GM23338 (cell line): ENCODE data around the gene PPP1CC. TPM values are rescaled to one million over a fixed set of nuclear protein-coding genes. Genes with fewer than 3 reads are reported as not detected.

Experiments used
- ATAC-seq: fragments of 200-7000 bp; cut with Tn5 transposase; 3 replicates; pipeline ENCODE4 v1.9.1; 2020
- DNase-seq: peaks from one replicate; pipeline ENCODE4 v3.0.0-alpha.2; 2015; ENCODE audit warnings: low spot score
- H2AFZ ChIP-seq: fragments of 200-600 bp; sonication (generic); 2 replicates; pipeline ENCODE4 v1.8.0; 2016; ENCODE audit warnings: antibody characterized with exemption, mild to moderate bottlenecking, moderate library complexity
- H3F3A ChIP-seq: fragments of 200-600 bp; sonication (generic); replicated peaks from 2 replicates; pipeline ENCODE4 v1.8.0; 2017; ENCODE audit warnings: antibody characterized with exemption, mixed run types, low read depth
- H3K27ac ChIP-seq: fragments of 200-600 bp; sonication (generic); 2 replicates; pipeline ENCODE4 v1.6.1; 2016; ENCODE audit warnings: low read depth
- H3K27me3 ChIP-seq: fragments of 200-600 bp; sonication (generic); 2 replicates; pipeline ENCODE4 v1.8.0; 2016; ENCODE audit warnings: mild to moderate bottlenecking, mixed run types, moderate library complexity; ENCODE audit not compliant: insufficient read depth
- H3K36me3 ChIP-seq: fragments of 200-600 bp; sonication (generic); 2 replicates; pipeline ENCODE4 v1.8.0; 2016; ENCODE audit warnings: mild to moderate bottlenecking; ENCODE audit not compliant: insufficient read depth
- H3K4me1 ChIP-seq: fragments of 200-600 bp; sonication (generic); 2 replicates; pipeline ENCODE4 v1.8.0; 2016; ENCODE audit warnings: mild to moderate bottlenecking, moderate library complexity; ENCODE audit not compliant: insufficient read depth
- H3K4me2 ChIP-seq: fragments of 200-600 bp; sonication (generic); 2 replicates; pipeline ENCODE4 v1.7.1; 2017; ENCODE audit warnings: mixed run types
- H3K4me3 ChIP-seq: fragments of 200-600 bp; sonication (generic); 2 replicates; pipeline ENCODE4 v1.6.1; 2016; ENCODE audit warnings: mixed run types
- H3K79me2 ChIP-seq: fragments of 200-600 bp; sonication (generic); replicated peaks from 2 replicates; pipeline ENCODE4 v1.8.0; 2017; ENCODE audit warnings: mild to moderate bottlenecking; ENCODE audit not compliant: insufficient read depth
- H3K9me2 ChIP-seq: fragments of 200-600 bp; sonication (generic); 2 replicates; pipeline ENCODE4 v1.8.0; 2017; ENCODE audit not compliant: insufficient read depth
- H4K20me1 ChIP-seq: fragments of 200-600 bp; sonication (generic); replicated peaks from 2 replicates; pipeline ENCODE4 v1.8.0; 2017; ENCODE audit warnings: mild to moderate bottlenecking; ENCODE audit not compliant: insufficient read depth
- H3K27ac Mint-ChIP-seq: 2 replicates; pipeline ENCODE4 v1.8.0; 2020; ENCODE audit warnings: inconsistent platforms, mild to moderate bottlenecking, moderate library complexity, mixed read lengths
- H3K27me3 Mint-ChIP-seq: 3 replicates; pipeline ENCODE4 v1.8.0; 2022; ENCODE audit warnings: low read depth, mild to moderate bottlenecking, moderate library complexity, mixed read lengths, inconsistent platforms; ENCODE audit not compliant: insufficient read depth, poor library complexity
- H3K36me3 Mint-ChIP-seq: 3 replicates; pipeline ENCODE4 v1.8.0; 2021; ENCODE audit warnings: low read depth, mild to moderate bottlenecking, inconsistent platforms, moderate library complexity, mixed read lengths
- H3K4me1 Mint-ChIP-seq: 3 replicates; pipeline ENCODE4 v1.8.0; 2020; ENCODE audit warnings: mild to moderate bottlenecking, inconsistent platforms, mixed read lengths
- H3K4me3 Mint-ChIP-seq: 3 replicates; pipeline ENCODE4 v1.8.0; 2021; ENCODE audit warnings: moderate library complexity, mild to moderate bottlenecking, inconsistent platforms, mixed read lengths
- H3K9me3 Mint-ChIP-seq: 3 replicates; pipeline ENCODE4 v1.8.0; 2020; ENCODE audit warnings: moderate library complexity, mild to moderate bottlenecking, inconsistent platforms, mixed read lengths
- CREB1 ChIP-seq: fragments of 250-450 bp; sonication (Bioruptor Pico); IDR thresholded peaks from 2 replicates; pipeline ENCODE4 v1.5.0; 2020; ENCODE audit warnings: low read depth, mild to moderate bottlenecking, moderate library complexity
- CTCF ChIP-seq, 2 experiments: fragments of 200-600 bp in 1 of 2; sonication (generic) in 1 of 2; conservative IDR thresholded peaks; 2 replicates each; pipeline versions ENCODE4 v1.5.1 to v1.6.1; 2016 to 2017; ENCODE audit warnings: antibody characterized with exemption in 2 of 2, low read depth in 2 of 2, mild to moderate bottlenecking in 2 of 2, moderate library complexity in 1 of 2
- EZH2 ChIP-seq: fragments of 200-600 bp; sonication (generic); IDR thresholded peaks from one replicate; pipeline ENCODE4 v1.8.0; 2017; ENCODE audit warnings: antibody characterized with exemption, mild to moderate bottlenecking, low read depth; ENCODE audit not compliant: unreplicated experiment
- EZH2phosphoT487 ChIP-seq: fragments of 200-600 bp; sonication (generic); IDR thresholded peaks from one replicate; pipeline ENCODE4 v1.8.1; 2018; ENCODE audit warnings: antibody characterized with exemption; ENCODE audit not compliant: unreplicated experiment
- JUNB ChIP-seq: IDR thresholded peaks from one replicate; pipeline ENCODE4 v1.6.1; 2016; ENCODE audit warnings: antibody characterized with exemption; ENCODE audit not compliant: unreplicated experiment
- REST ChIP-seq: IDR thresholded peaks from one replicate; pipeline ENCODE4 v1.6.1; 2018; ENCODE audit warnings: antibody characterized with exemption; ENCODE audit not compliant: unreplicated experiment
- STAT1 ChIP-seq: IDR thresholded peaks from one replicate; pipeline ENCODE4 v1.6.1; 2016; ENCODE audit warnings: antibody characterized with exemption; ENCODE audit not compliant: unreplicated experiment
- ZNF114 ChIP-seq: fragments of 250-450 bp; sonication (Bioruptor Pico); IDR thresholded peaks from 2 replicates; pipeline ENCODE4 v1.5.0; 2020; ENCODE audit warnings: mild to moderate bottlenecking, moderate library complexity
- ZNF331 ChIP-seq: fragments of 250-450 bp; sonication (Bioruptor Pico); IDR thresholded peaks from 2 replicates; pipeline ENCODE4 v1.5.0; 2020; ENCODE audit warnings: low read depth, mild to moderate bottlenecking, moderate library complexity
- polyA plus RNA-seq: library from polyadenylated mRNA; unstranded; fragments of >200 nt; fragmentation: Nextera tagmentation; extraction: Ambion mirVana; gene quantifications from 2 replicates; pipeline ENCODE4 v1.2.1, GENCODE V29; 2016
- total RNA-seq: library from RNA; depleted of rRNA; stranded (reverse); fragments of >200 nt; shearing (Covaris generic); gene quantifications from 2 replicates; pipeline ENCODE4 v1.2.3, GENCODE V29; 2014
- TF ChIP-seq, protein P1 (sequence below): fragments of 250-450 bp; sonication (Bioruptor Pico); IDR thresholded peaks from 2 replicates; pipeline ENCODE4 v1.5.0; 2020; ENCODE audit warnings: mild to moderate bottlenecking, moderate library complexity

Gene PPP1CC
- total and polyA plus RNA-seq, 2 experiments from 2014 or later: 276 to 501 TPM

DNA sequence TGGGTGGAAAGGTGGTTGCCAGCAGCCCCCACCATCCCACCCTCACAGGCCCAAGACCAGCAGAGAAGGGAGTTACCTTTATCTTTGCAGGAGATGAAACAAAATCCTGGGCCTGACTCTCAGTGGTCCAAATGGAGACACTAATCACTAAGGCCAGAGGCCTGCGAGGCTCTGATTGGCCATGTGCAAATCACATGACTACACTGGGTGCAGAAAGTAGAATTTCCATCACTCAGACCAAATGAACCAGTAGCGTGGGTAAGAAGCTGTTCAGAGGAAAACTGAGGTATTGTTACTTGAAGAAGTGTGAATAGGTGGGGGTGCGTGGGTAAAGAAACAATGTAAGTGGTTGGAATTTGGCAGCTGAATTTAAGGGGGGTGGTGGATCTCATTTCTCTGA is 20.2 kb upstream of the PPP1CC start:
- H3K4me3 ChIP-seq: no peak overlapping the region
- no peak overlapping the region for H3K27ac ChIP-seq
- Mint-ChIP-seq H3K4me1 (no peaks in the 10 kb centered on the region), H3K4me3 (no peak overlapping the region), H3K9me3 (no peaks in the 10 kb centered on the region; the same call in 2 of the 3 replicates), H3K27ac (no peak overlapping the region), H3K27me3 (peaks cover 4% of the 10 kb centered on the region), H3K36me3 (no peaks in the 10 kb centered on the region)
- H2AFZ ChIP-seq: peak overlapping the region; percentile 93
- H3F3A ChIP-seq: no peaks in the 10 kb centered on the region
- H4K20me1 ChIP-seq: no peaks in the 10 kb centered on the region
- no peaks in the 10 kb centered on the region for H3K27me3 ChIP-seq
- no peaks in the 10 kb centered on the region for H3K9me2 ChIP-seq
- H3K36me3 ChIP-seq: no peaks in the 10 kb centered on the region; the same call in 1 of the 2 replicates
- TF ChIP-seq REST: no peak
- TF ChIP-seq EZH2phosphoT487: no peak
- TF ChIP-seq EZH2: no peak
- no peak for TF ChIP-seq CREB1
- no peak for TF ChIP-seq CTCF (conservative IDR thresholded peaks at IDR 0.05; ENCODE audit: low read depth in 2 of 2)
- TF ChIP-seq ZNF114 (CRISPR knock-in tag): no peak
- no peak for TF ChIP-seq ZNF331 (CRISPR knock-in tag)
- TF ChIP-seq, protein P1, sequence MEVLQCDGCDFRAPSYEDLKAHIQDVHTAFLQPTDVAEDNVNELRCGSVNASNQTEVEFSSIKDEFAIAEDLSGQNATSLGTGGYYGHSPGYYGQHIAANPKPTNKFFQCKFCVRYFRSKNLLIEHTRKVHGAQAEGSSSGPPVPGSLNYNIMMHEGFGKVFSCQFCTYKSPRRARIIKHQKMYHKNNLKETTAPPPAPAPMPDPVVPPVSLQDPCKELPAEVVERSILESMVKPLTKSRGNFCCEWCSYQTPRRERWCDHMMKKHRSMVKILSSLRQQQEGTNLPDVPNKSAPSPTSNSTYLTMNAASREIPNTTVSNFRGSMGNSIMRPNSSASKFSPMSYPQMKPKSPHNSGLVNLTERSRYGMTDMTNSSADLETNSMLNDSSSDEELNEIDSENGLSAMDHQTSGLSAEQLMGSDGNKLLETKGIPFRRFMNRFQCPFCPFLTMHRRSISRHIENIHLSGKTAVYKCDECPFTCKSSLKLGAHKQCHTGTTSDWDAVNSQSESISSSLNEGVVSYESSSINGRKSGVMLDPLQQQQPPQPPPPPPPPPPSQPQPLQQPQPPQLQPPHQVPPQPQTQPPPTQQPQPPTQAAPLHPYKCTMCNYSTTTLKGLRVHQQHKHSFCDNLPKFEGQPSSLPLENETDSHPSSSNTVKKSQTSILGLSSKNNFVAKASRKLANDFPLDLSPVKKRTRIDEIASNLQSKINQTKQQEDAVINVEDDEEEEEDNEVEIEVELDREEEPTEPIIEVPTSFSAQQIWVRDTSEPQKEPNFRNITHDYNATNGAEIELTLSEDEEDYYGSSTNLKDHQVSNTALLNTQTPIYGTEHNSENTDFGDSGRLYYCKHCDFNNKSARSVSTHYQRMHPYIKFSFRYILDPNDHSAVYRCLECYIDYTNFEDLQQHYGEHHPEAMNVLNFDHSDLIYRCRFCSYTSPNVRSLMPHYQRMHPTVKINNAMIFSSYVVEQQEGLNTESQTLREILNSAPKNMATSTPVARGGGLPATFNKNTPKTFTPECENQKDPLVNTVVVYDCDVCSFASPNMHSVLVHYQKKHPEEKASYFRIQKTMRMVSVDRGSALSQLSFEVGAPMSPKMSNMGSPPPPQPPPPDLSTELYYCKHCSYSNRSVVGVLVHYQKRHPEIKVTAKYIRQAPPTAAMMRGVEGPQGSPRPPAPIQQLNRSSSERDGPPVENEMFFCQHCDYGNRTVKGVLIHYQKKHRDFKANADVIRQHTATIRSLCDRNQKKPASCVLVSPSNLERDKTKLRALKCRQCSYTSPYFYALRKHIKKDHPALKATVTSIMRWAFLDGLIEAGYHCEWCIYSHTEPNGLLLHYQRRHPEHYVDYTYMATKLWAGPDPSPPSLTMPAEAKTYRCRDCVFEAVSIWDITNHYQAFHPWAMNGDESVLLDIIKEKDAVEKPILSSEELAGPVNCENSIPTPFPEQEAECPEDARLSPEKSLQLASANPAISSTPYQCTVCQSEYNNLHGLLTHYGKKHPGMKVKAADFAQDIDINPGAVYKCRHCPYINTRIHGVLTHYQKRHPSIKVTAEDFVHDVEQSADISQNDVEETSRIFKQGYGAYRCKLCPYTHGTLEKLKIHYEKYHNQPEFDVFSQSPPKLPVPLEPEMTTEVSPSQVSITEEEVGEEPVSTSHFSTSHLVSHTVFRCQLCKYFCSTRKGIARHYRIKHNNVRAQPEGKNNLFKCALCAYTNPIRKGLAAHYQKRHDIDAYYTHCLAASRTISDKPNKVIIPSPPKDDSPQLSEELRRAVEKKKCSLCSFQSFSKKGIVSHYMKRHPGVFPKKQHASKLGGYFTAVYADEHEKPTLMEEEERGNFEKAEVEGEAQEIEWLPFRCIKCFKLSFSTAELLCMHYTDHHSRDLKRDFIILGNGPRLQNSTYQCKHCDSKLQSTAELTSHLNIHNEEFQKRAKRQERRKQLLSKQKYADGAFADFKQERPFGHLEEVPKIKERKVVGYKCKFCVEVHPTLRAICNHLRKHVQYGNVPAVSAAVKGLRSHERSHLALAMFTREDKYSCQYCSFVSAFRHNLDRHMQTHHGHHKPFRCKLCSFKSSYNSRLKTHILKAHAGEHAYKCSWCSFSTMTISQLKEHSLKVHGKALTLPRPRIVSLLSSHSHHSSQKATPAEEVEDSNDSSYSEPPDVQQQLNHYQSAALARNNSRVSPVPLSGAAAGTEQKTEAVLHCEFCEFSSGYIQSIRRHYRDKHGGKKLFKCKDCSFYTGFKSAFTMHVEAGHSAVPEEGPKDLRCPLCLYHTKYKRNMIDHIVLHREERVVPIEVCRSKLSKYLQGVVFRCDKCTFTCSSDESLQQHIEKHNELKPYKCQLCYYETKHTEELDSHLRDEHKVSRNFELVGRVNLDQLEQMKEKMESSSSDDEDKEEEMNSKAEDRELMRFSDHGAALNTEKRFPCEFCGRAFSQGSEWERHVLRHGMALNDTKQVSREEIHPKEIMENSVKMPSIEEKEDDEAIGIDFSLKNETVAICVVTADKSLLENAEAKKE: no peak
- TF ChIP-seq JUNB: no peak
- TF ChIP-seq STAT1: no peak
- no peaks in the 10 kb centered on the region for H3K79me2 ChIP-seq
- H3K4me1 ChIP-seq: no peaks in the 10 kb centered on the region
- H3K4me2 ChIP-seq: no peak overlapping the region
- ATAC-seq (no peak), DNase-seq (no peak)
